HG03135 (cell line): Measurements from ENCODE around the gene ZEB2.

ENCODE experiments used
- ATAC-seq: cut with Tn5 transposase; IDR thresholded peaks from one replicate; pipeline ENCODE4 v1.9.1; 2021; ENCODE audit warnings: mild to moderate bottlenecking, moderate library complexity; ENCODE audit not compliant: unreplicated experiment

The ZEB2 gene

DNA sequence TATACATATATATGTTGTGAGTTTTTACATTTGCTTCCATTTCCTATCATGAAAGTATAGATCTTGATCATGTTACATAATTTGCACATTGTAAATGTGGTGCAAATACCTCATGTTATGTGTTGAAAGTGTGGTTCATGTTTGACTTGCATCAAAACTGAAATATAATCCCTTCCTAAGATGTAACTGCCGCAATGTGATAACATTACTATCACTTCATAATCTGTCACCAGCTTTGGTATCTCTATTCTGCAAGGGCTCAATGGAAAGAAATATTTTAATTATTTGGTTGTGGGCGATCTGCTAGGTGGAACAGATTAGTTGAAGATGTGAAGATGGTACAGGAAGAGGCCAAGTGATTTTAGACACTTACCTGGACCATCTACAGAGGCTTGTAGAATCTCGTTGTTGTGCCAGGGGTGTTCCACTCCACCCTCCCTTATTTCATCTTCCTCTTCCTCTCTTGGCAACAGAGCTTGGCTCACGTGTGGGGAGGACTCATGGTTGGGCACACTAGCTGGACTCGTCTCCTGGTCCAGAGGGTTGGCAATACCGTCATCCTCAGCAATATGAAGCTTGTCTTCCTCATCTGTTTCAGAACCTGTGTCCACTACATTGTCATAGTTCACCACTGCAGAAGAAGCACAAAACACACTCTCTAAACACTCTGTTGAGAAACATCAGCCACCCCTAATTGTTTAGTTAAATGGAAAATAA, 90.4 kb downstream of the ZEB2 start:
- no peak for ATAC-seq

DNA sequence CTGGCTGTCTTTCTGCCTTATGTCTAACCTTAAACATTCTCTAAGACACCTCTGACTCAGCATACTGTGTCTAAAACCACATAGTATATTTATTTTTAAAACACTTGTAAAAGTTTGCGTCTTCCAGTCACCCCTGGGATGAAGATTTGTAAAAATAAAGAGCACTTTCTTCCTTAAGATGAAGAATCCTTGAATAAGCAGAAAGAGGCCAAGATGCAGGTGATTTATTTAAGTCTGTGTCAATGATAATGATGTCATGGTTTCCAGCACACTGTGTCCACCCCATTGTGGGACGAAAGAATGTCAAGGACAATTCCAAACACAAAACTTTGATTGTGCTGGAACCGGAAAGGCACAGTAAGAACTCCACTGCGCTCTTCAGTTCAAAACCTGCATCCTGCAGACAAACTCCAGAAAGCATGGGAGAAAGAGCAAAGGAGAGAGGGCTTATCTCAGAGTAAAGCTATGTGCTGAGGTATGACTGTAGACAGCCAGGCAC, 92.9 kb downstream of the ZEB2 start:
- ATAC-seq, result no peak

- no peak for ATAC-seq
These were observed 93.6 kb downstream of the ZEB2 start for GRCh38 chr2:144426355-144426754.

- no peak for ATAC-seq
These were observed 95.2 kb downstream of the ZEB2 start for GRCh38 chr2:144424559-144425240.

DNA sequence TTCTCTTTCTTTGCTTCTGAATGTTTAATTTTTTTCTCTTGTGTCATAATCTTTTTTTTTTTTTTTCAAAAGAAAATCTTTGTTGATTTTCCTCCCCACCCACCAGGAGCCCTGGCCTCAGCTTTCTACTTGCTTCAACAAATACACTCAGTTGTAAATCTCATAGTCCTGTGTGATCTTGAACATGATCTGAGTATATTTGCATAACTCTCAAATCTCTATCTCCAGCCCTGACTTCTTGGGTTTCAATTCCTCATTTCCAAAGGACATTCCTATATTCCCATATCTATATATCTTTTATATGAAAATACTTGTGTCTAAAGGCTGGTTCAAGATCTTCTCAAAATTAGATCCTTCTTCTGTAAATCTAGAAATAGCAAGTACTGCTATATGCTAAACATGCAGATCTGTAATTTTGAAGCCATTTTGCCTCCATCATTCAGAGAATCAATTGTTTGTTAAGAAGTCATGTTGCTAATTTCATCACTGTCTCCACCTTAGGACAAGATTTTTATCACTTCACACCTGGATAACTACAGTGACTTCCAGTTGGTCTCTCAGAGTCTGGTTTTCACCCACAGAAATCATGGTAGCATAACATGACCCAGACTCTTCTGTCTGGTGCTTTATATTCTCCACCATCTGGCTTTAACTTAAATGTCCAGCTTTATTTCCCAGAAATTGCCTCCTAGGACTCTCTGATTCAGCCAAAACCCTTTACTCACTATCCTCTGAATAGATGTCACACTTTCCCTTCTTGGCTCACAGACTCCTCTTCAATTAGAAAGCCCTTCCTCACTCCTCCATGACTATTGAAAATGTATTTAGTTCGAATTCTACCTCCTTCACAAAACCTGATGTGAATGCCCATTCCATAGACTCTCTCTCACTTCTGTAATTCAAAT, 98.1 kb downstream of the ZEB2 start:
- ATAC-seq, result no peak

- ATAC-seq, result no peak
These were observed 100.7 kb downstream of the ZEB2 start for GRCh38 chr2:144419218-144419617.

- no peak for ATAC-seq
These were observed 104.5 kb downstream of the ZEB2 start for GRCh38 chr2:144415386-144415785.

DNA sequence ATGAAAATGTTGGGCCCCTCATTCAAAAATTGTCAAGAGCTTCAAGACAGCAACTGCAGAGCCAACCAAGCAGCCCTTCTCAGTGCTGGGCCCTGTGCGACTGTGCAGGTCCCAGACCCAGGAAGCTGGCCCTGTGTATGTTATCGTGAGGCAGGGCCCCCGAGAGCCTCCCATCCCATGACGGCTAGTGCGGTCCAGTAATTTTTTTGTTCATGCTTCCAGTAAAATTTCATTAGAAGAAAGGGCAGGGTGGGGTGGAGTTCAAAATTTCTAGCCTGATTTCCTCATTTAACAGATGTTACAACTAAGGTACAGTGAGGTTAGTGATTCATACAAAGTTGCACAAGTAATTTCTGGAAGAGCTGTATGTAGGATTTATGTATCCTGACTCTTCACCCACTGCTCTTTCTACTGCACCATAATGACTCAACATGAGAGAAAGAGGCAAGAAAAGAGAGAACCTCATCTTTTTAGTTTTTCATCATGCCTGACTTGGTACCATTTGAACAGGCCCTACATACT, 105.5 kb downstream of the ZEB2 start:
- no peak for ATAC-seq

DNA sequence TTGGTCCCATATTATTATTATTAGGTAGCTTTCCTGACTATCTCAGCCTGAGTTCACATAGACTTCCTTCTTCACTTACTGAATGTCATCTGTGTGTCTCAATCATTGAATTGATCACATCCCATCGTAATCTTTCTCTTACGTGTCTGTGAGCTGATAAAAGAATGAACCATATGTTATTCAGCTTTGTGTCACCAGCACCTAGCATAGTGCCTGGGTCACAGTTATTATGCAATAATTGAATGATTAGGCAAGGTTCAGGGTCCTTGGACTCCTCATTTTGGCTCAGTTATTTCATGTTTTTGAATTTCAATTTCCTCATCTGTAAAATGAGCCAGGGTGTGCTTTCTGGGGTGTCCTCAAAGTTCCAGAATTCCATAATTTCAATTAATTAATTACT, 107.2 kb downstream of the ZEB2 start:
- no peak for ATAC-seq

DNA sequence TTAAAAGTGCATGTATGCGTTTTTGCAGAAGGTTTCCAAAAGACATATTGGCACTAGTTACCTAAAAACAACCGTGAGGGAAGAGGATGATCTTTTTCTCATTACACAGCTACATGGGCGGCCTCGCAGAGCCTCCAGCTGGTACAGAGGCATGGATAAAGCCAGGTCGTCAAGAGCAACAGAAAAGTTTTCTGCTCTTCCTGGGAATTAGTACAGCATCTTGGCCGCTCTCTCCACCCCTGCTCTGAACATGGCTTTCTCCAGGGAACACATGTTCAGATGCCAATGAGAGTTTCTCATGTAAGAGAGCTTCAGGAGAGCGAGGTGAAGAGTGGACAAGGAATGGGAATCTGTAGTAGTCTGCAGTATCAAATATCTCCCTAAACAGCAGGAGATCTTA, 108.4 kb downstream of the ZEB2 start:
- ATAC-seq, result no peak

DNA sequence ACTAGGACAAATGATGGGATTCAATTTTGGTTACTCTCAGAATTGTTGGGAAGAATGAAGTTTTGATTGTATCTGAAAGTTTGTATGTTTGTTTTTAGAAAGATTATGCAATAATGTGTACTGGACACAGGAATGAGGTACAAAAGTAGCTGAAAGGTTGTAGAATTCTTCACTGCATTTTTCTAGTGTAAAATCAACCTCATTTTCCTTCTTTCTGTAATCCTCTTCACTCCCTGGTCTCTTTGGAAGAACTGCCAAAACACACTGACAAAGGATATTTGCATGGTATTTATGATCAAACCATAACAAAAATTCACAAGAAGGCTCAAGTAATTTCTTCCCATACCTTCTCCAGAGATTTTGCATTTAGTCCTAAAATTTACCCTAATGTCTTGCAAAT, 110.7 kb downstream of the ZEB2 start:
- no peak for ATAC-seq

DNA sequence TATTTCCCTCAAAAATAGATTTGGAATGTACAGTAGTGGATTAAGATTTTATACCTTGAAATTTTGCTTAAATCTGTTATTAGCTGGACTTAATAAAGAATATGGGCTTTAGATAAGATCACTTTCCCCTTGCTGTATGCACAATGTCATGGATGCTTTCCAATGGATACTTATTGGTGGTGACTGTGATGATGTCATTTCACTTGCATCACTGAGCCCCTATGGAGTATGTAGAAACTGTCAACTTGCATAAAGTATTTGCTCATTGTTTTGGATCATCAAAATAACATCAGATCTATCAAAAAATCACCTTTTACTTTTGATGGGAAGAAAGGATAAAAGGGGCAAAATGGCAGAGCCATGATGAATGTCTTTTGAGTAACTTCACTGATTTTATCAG, 112.7 kb downstream of the ZEB2 start:
- no peak for ATAC-seq

DNA sequence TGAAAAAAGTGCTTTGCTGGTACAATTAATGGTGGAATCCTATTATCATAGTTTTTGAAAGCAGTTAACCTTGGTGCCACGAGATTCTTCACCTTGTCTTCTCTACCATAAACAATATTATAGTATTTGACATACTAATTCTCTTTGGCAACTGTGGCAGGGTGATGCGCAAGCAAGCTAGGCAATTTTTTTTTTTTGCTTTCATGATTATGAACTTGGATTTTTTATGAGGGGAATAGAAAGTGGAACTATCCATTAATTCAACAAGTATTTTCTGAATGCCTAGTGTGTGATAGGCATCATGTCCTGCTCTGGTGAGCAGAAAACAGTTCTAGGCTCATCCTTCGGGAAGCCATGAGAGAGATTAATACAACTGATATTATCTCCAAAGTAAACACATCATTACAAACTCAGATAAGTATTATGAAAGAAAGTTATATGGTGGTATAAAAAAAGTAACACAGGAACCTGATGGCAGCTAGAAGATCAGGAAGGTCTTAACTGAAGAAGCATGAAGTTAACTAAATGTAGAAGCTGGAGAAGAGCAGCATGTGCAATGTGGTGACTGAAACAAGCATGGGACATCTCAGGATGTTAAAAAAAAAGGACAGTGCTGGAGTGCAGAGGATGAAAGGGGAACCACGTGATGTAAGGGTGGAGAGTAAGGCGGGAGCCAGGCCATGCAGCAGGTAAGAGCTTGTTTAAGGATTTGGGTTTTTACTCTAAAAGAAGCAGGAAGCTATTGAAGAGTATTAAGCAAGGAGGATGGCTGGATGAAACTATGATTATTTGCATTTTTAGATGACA, 113.7 kb downstream of the ZEB2 start:
- ATAC-seq, result no peak

GRCh38 chr2:144405321-144405720, 114.6 kb downstream of the ZEB2 start:
- ATAC-seq, result no peak

- no peak for ATAC-seq
These were observed 115.2 kb downstream of the ZEB2 start for GRCh38 chr2:144404586-144405314.

DNA sequence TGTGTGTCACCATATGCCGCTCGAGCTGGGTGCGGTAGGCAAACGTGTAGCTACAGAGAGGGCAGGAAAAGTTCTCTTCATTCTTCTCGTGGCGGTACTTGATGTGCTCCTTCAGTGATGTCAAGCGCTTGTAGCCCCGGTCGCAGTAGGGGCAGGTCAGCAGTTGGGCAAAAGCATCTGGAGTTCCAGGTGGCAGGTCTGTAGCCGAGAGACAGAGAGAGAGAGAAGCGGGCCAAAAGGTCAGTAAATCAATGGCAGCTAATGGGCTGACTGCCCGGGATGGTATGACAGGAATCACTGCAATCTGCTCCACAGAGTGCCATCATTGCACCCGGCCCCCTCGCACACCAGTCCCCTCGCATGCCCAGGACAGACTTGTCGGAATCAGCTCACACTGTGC, 116.0 kb downstream of the ZEB2 start:
- no peak for ATAC-seq

DNA sequence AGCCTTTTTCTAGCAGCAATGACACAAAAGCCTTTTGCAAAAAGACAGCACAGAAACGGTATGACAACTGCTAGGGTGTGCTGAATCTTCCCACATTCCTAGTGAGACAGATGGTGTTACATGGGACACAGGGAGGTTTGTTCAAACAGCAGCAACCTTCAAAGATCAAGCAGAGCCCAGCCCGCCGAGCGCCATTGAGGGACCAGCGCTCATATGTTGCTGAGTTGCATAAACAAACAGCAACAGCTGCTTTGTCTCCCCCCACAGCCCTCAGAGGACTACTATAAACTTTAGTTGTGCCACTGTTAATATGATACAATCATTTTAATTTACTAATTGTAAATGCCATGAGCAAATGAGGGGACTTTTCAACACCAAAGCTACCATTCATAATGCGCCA, 117.7 kb downstream of the ZEB2 start:
- ATAC-seq, result no peak

- ATAC-seq, result no peak
These were observed 118.9 kb downstream of the ZEB2 start for GRCh38 chr2:144401036-144401435.

- no peak for ATAC-seq
These were observed 123.6 kb downstream of the ZEB2 start for GRCh38 chr2:144396318-144396717.
